Adrenal gland (tissue), 5 donors: ENCODE data around the gene FGD3.

ENCODE experiments used
- POLR2A ChIP-seq, 2 donors: fragments of 450-650 bp; IDR thresholded peaks; one replicate each; pipeline ENCODE4 v1.6.1; 2017; ENCODE audit warnings: antibody characterized with exemption in 2 of 2, mild to moderate bottlenecking in 2 of 2, moderate library complexity in 1 of 2
- TF ChIP-seq, protein P1 (sequence below), 6 experiments: fragments of 450-650 bp in 4 of 6; fragments of 200-600 bp in 2 of 6; sonication (generic) in 1 of 6; IDR thresholded peaks; 1 replicate in 5 of 6; 2 replicates in 1 of 6; pipeline versions ENCODE4 v1.5.1 to v1.8.0; 2016 to 2021; ENCODE audit warnings: antibody characterized with exemption in 6 of 6, mild to moderate bottlenecking in 2 of 6, moderate library complexity in 1 of 6
- donor health status: DM: no; HTN: no; CAD: no.

GRCh38 chr9:92934321-92934720, 13.0 kb upstream of the FGD3 start:
- no peak for TF ChIP-seq POLR2A (IDR thresholded peaks at IDR 0.05)
- TF ChIP-seq, protein P1, sequence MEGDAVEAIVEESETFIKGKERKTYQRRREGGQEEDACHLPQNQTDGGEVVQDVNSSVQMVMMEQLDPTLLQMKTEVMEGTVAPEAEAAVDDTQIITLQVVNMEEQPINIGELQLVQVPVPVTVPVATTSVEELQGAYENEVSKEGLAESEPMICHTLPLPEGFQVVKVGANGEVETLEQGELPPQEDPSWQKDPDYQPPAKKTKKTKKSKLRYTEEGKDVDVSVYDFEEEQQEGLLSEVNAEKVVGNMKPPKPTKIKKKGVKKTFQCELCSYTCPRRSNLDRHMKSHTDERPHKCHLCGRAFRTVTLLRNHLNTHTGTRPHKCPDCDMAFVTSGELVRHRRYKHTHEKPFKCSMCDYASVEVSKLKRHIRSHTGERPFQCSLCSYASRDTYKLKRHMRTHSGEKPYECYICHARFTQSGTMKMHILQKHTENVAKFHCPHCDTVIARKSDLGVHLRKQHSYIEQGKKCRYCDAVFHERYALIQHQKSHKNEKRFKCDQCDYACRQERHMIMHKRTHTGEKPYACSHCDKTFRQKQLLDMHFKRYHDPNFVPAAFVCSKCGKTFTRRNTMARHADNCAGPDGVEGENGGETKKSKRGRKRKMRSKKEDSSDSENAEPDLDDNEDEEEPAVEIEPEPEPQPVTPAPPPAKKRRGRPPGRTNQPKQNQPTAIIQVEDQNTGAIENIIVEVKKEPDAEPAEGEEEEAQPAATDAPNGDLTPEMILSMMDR (IDR thresholded peaks at IDR 0.05), result no peak
